Heart left ventricle (tissue), 16 donors: Measurements from ENCODE around the gene MED27. TPM values are rescaled to one million over a fixed set of nuclear protein-coding genes. Genes with fewer than 3 reads are reported as not detected.

ENCODE experiments used
- ATAC-seq, 4 donors: fragments of 200-7000 bp; cut with Tn5 transposase; one replicate each; pipeline ENCODE4 v1.9.1; 2020 to 2022; ENCODE audit warnings: moderate library complexity in 4 of 4, mild to moderate bottlenecking in 3 of 4, moderate number of reproducible peaks in 1 of 4
- DNase-seq, 5 donors: peaks; one replicate each; pipeline ENCODE4 v3.0.0-alpha.2; 2020
- H3K27ac ChIP-seq, 12 donors: fragments of 200-600 bp; sonication (generic) in 4 of 12; one replicate each; pipeline versions ENCODE4 v1.5.0 to v1.8.0; 2016 to 2022; ENCODE audit warnings: mild to moderate bottlenecking in 2 of 12
- H3K27me3 ChIP-seq, 9 donors: fragments of 200-600 bp; sonication (generic) in 2 of 9; one replicate each; pipeline versions ENCODE4 v1.5.1 to v1.8.0; 2016 to 2022; ENCODE audit warnings: mild to moderate bottlenecking in 3 of 9
- H3K36me3 ChIP-seq, 9 donors: fragments of 200-600 bp; sonication (generic) in 2 of 9; one replicate each; pipeline versions ENCODE4 v1.5.0 to v1.8.0; 2018 to 2022; ENCODE audit warnings: mild to moderate bottlenecking in 2 of 9
- H3K4me1 ChIP-seq, 12 donors: fragments of 200-600 bp; sonication (generic) in 4 of 12; one replicate each; pipeline versions ENCODE4 v1.5.0 to v1.8.0; 2016 to 2022; ENCODE audit warnings: mild to moderate bottlenecking in 3 of 12
- H3K4me3 ChIP-seq, 12 donors: fragments of 200-600 bp; sonication (generic) in 4 of 12; one replicate each; pipeline versions ENCODE4 v1.5.0 to v1.8.0; 2017 to 2022; ENCODE audit warnings: mild to moderate bottlenecking in 9 of 12, moderate library complexity in 4 of 12
- H3K9me3 ChIP-seq, 12 donors: fragments of 200-600 bp; sonication (generic) in 4 of 12; one replicate each; pipeline versions ENCODE4 v1.5.0 to v1.8.0; 2016 to 2022; ENCODE audit warnings: mild to moderate bottlenecking in 1 of 12
- POLR2A ChIP-seq, 2 donors: fragments of 450-650 bp; IDR thresholded peaks; one replicate each; pipeline ENCODE4 v1.6.1; 2017; ENCODE audit warnings: antibody characterized with exemption in 2 of 2, mild to moderate bottlenecking in 2 of 2, moderate library complexity in 2 of 2
- WGBS, 4 donors: extraction: QIAGEN DNeasy Blood & Tissue Kit in 2 of 4; methylation state at CpG; one replicate each; pipeline versions ENCODE4 v1.1.5 to v1.1.7; 2013 to 2018; 5-methylcytosine and 5-hydroxymethylcytosine counted together
- intact Hi-C, 10 donors: fragments of 100-400 bp; cut with DNase I; formaldehyde crosslinking; loops; one replicate each; pipeline versions ENCODE4 v1.11.1 to v1.14.2; 2022
- polyA plus RNA-seq, 2 donors: library from polyadenylated mRNA; stranded (reverse); fragments of 200-250 nt; gene quantifications; one replicate each; pipeline ENCODE4 v1.2.3, GENCODE V29; 2013
- total RNA-seq, 9 donors: library from RNA; depleted of rRNA in 2 of 9; stranded (reverse); fragments of >200 nt in 2 of 9; fragmentation: NEBNext Ultra II Directional in 3 of 9; extraction: Animal tissue kit (Norgen Biotek cat#: 25700) in 3 of 9; gene quantifications; one replicate each; pipeline versions ENCODE4 v1.1.0 to v1.2.4, GENCODE V29; 2016 to 2023
- TF ChIP-seq, protein P1 (sequence below), 12 donors: fragments of 200-600 bp; sonication (generic) in 4 of 12; IDR thresholded peaks; one replicate each; pipeline versions ENCODE4 v1.5.0 to v1.8.0; 2018 to 2022; ENCODE audit warnings: antibody characterized with exemption in 12 of 12, mild to moderate bottlenecking in 5 of 12
- donor health status: ischemic (EF 13 %, LVEDD 7.1; RV severe dilation, severe dysfunction).
- donor health status: healthy with polysubstance abuse.
- donor health status: DM: no; HTN: yes; CAD: no.
- donor health status: DM: no; HTN: no; CAD: no.
- donor health status: ischemic (EF 25% LVEDD 6.9; RV normal size, moderate dysfunction).
- donor health status: ischemic (EF 25% LVEDD 5.7; RV mildly dilated, moderate dysfunction).
- donor health status: healthy.
- donor health status: DM: yes; HTN: yes; CAD: no.
- donor health status: ischemic (EF 35%, LVEDD 5.7; RV mildly dilated, moderate dysfunction).
- donor health status: nonischemic (EF 11% LVEDD 7.7; RV severe dilation, severe dysfunction).
- donor health status: DM: yes; HTN: yes; CAD: no.
- donor health status: PGD.
- donor health status: ischemic (EF 29% LVEDD 5.4; RV normal size, mild dysfunction).
- donor health status: nonischemic (EF 23%, LVEDD 6.1; RV moderate dilation, normal function).

The MED27 gene
- total and polyA plus RNA-seq, 11 donors: 14.3 to 23.0 (median 15.6) TPM

DNA sequence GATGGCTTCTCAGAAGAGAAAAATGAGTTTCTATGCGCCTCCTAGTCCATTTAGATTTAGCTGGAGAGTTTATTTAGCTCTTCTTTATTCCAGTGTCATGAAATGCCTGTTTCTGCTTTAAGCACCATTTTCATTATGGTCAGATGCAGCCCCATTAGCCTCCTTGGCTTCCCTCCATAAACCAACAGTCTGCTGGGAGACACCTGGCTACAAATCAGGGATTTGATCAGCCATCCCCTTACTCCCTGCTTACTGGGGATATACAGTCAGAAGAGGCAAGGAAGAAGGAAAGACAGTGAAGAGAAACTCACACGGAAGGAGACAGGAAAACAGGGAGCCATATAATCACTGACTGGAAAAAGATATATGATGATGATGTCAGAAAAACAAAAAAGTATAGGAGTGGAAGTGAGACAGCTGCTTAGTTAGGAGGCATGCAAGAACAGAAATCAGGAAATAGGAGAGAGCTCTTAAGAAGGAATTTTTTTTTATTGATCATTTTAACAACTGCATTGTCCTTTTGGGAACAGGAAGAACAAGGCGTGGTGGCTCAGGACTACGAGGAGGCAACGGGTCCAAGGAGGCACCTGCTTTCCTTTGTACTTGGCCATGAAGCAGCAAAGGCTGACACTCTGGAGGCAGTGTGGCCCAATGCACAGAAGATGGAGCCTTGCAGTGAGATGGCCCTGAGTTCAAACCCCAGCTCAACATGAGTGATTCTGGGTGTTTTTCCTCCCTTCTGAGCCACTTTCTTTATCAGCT is 56.1 kb downstream of the MED27 start:
- Histone ChIP-seq H3K27ac (no peak overlapping the region), H3K4me1 (peaks cover 0 to 39% (median 13%) of the 10 kb centered on the region in 12 donors), H3K4me3 (no peak overlapping the region), H3K9me3 (no peaks in the 10 kb centered on the region), H3K36me3 (no peaks in the 10 kb centered on the region), H3K27me3 (no peaks in the 10 kb centered on the region)
- WGBS, 4 donors: 70 to 73% (median 72%) methylated on average over 5 of the region's 5 CpGs
- no peak for DNase-seq
- intact Hi-C loops: loop anchor here in 1 of 10 donors (10.0 kb wide), 1 partner anchor 51 kb away; the partner anchor contains the start of gene MED27
- TF ChIP-seq, protein P1, sequence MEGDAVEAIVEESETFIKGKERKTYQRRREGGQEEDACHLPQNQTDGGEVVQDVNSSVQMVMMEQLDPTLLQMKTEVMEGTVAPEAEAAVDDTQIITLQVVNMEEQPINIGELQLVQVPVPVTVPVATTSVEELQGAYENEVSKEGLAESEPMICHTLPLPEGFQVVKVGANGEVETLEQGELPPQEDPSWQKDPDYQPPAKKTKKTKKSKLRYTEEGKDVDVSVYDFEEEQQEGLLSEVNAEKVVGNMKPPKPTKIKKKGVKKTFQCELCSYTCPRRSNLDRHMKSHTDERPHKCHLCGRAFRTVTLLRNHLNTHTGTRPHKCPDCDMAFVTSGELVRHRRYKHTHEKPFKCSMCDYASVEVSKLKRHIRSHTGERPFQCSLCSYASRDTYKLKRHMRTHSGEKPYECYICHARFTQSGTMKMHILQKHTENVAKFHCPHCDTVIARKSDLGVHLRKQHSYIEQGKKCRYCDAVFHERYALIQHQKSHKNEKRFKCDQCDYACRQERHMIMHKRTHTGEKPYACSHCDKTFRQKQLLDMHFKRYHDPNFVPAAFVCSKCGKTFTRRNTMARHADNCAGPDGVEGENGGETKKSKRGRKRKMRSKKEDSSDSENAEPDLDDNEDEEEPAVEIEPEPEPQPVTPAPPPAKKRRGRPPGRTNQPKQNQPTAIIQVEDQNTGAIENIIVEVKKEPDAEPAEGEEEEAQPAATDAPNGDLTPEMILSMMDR (IDR thresholded peaks at IDR 0.05): no peak
- TF ChIP-seq POLR2A (IDR thresholded peaks at IDR 0.05): no peak
- no peak for ATAC-seq

DNA sequence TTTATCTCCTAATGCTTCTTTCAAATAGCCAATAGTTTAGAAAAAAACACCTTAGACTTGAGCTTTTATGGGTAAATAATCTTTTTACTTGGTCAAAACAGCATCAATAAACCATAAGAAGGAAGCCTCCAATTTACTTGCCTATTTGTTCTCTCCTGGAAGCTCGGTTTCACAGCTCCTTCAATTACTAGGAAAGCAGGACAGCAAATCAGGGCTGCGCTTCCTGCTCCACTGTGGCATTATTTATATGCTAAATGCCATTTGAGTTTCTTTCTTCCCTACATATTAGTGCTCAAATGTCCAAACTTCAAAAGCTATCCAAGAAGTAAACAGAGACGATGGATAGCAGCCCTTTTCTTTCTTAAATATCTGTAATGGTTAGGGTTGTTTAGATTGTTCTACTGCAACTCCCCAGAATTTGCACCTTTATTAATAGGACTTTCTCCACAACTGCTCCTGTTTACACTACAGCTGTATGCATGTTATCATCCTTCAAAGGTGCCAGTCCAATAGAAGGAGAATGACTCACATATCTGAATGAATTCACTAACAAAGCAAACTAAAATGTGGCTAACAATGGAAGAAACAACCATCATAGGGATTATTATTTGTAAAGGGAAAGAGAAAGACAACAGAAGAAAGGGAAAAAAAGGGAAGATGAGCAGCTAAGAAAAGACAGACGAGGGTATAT is 58.7 kb downstream of the MED27 start:
- Histone ChIP-seq H3K4me1 (peaks cover 0 to 31% (median 12%) of the 10 kb centered on the region in 12 donors), H3K36me3 (no peaks in the 10 kb centered on the region), H3K4me3 (no peak overlapping the region), H3K27me3 (no peaks in the 10 kb centered on the region), H3K9me3 (no peaks in the 10 kb centered on the region), H3K27ac (no peak overlapping the region)
- no peak for DNase-seq
- TF ChIP-seq, protein P1 (IDR thresholded peaks at IDR 0.05): no peak
- no peak for TF ChIP-seq POLR2A (IDR thresholded peaks at IDR 0.05)
- intact Hi-C loops: loop anchor here in 1 of 10 donors (10.0 kb wide), 1 partner anchor 54 kb away; the partner anchor contains the start of gene MED27
- WGBS, 4 donors: 59 to 65% (median 60%) methylated on average over 4 of the region's 4 CpGs
- no peak for ATAC-seq

DNA sequence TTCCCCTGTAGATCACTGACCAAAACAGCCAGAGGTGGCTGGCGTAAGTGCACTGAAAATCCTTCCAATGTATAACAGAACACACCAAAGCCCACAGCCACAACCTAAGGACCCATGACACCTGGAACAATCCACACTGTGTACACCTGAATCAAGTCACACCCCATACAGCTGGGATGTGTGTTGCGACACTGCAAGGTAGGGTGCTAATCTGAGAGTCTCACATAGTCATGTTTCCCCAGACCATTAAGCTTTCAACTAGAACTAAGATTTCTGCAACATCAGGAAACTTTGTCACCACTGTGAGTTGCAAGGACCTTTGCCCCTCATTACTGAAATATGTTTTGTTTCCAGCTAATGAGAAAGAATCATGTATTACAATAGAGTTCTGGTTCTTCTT is 59.4 kb downstream of the MED27 start:
- no peaks in the 10 kb centered on the region for H3K27me3 ChIP-seq
- WGBS, 4 donors: 94 to 97% (median 96%) methylated on average over 2 of the region's 2 CpGs
- no peak overlapping the region for H3K4me3 ChIP-seq
- ATAC-seq (no peak), DNase-seq (no peak)
- no peaks in the 10 kb centered on the region for H3K9me3 ChIP-seq
- intact Hi-C loops: loop anchor here in 1 of 10 donors (10.0 kb wide), 1 partner anchor 55 kb away; the partner anchor contains the start of gene MED27
- TF ChIP-seq, protein P1 (IDR thresholded peaks at IDR 0.05): no peak
- no peak for TF ChIP-seq POLR2A (IDR thresholded peaks at IDR 0.05)
- H3K36me3 ChIP-seq: no peaks in the 10 kb centered on the region
- H3K27ac ChIP-seq: no peak overlapping the region
- peaks cover 0 to 31% (median 12%) of the 10 kb centered on the region in 12 donors for H3K4me1 ChIP-seq

DNA sequence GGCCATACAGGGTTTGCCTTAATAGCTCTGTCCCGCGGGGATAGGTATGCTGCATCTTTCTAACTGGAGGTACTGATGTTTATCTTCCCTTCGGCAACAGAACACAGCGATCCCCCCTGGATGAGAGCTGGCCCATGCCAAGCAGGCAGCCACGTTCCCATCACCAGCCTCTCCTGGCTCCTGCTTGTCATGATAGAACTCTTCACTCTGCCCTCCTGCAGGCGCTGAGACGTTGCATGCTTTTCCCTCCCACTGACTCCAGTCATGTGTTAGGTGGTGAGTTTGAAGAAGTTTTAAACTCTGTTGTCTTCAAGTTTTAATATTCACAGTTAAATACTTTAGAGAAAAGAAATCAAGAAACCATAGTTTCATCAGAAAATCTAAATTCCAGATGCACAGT is 60.0 kb downstream of the MED27 start:
- DNase-seq (no peak), ATAC-seq (no peak)
- no peak for TF ChIP-seq POLR2A (IDR thresholded peaks at IDR 0.05)
- TF ChIP-seq, protein P1 (IDR thresholded peaks at IDR 0.05): no peak
- no peak overlapping the region for H3K27ac ChIP-seq
- no peaks in the 10 kb centered on the region for H3K9me3 ChIP-seq
- 67 to 83% (median 74%) methylated on average over 7 of the region's 7 CpGs for WGBS, 4 donors
- H3K27me3 ChIP-seq: no peaks in the 10 kb centered on the region
- peaks cover 0 to 32% (median 12%) of the 10 kb centered on the region in 12 donors for H3K4me1 ChIP-seq
- H3K36me3 ChIP-seq: no peaks in the 10 kb centered on the region
- intact Hi-C loops: loop anchor here in 1 of 10 donors (10.0 kb wide), 1 partner anchor 55 kb away; the partner anchor contains the start of gene MED27
- H3K4me3 ChIP-seq: no peak overlapping the region
